Fibroblast of skin of left quadriceps (primary cell): ENCODE measurements around the gene GDPD3.
A peak's percentile ranks its signal among the peaks of the same experiment; 100 is the strongest.

ENCODE experiments used
- DNase-seq, 2 experiments: peaks; one replicate each; pipeline ENCODE4 v3.0.0-alpha.2; 2013; ENCODE audit warnings: low read depth in 2 of 2

The GDPD3 gene

GRCh38 chr16:30078744-30079143, 34.6 kb downstream of the GDPD3 start:
- DNase-seq: no peak

- DNase-seq: no peak
Measured at GRCh38 chr16:30077656-30078055, 35.7 kb downstream of the GDPD3 start.

GRCh38 chr16:30076276-30076791, 37.0 kb downstream of the GDPD3 start:
- no peak for DNase-seq

GRCh38 chr16:30075503-30076275, 37.6 kb downstream of the GDPD3 start, which contains the start of gene PPP4C:
TSS of gene PPP4C (plus strand) at chr16:30075994. CDS start at chr16:30076378, 384 bp downstream.
- peak; percentile 64 to 71 for DNase-seq

- no peak for DNase-seq
Measured at GRCh38 chr16:30070490-30070889, 42.8 kb downstream of the GDPD3 start.

GRCh38 chr16:30069611-30070462, 43.5 kb downstream of the GDPD3 start:
- DNase-seq: no peak

- no peak for DNase-seq
Measured at GRCh38 chr16:30068750-30069610, 44.4 kb downstream of the GDPD3 start.

- no peak for DNase-seq
Measured at GRCh38 chr16:30068333-30068732, 45.0 kb downstream of the GDPD3 start.

- no peak for DNase-seq
Measured at GRCh38 chr16:30067584-30067916, 45.8 kb downstream of the GDPD3 start.

GRCh38 chr16:30066761-30067583, 46.4 kb downstream of the GDPD3 start:
- no peak for DNase-seq

- peak in 1 of 2 experiments; percentile 12 for DNase-seq
Measured at GRCh38 chr16:30065943-30066760, 47.2 kb downstream of the GDPD3 start.

- DNase-seq: peak; percentile 98 to 99
Measured at GRCh38 chr16:30065102-30065942, 48.0 kb downstream of the GDPD3 start, which contains the start of gene ALDOA. TSS of gene ALDOA (plus strand) at chr16:30065760. CDS start at chr16:30066898, 1,138 bp downstream.

- DNase-seq: no peak
Measured at GRCh38 chr16:30064729-30065101, 48.6 kb downstream of the GDPD3 start.

- peak in 1 of 2 experiments; percentile 7 for DNase-seq
Measured at GRCh38 chr16:30063893-30064728, 49.2 kb downstream of the GDPD3 start.

- no peak for DNase-seq
Measured at GRCh38 chr16:30063278-30063892, 50.0 kb downstream of the GDPD3 start.

GRCh38 chr16:30060836-30061554, 52.3 kb downstream of the GDPD3 start:
- no peak for DNase-seq

GRCh38 chr16:30060346-30060745, 53.0 kb downstream of the GDPD3 start:
- no peak for DNase-seq
